Umbilical cord (tissue), 2 donors: ENCODE results near the gene LRRIQ3. TPM values are rescaled to one million over a fixed set of nuclear protein-coding genes. Genes with fewer than 3 reads are reported as not detected.

ENCODE experiments used
- DNase-seq: peaks from one replicate; pipeline ENCODE4 v3.0.0-alpha.2; 2015; ENCODE audit warnings: low spot score
- total RNA-seq: library from RNA; depleted of rRNA; stranded (reverse); fragments of >200 nt; gene quantifications from one replicate; pipeline ENCODE4 v1.2.3, GENCODE V29; 2014; ENCODE audit warnings: low replicate concordance; ENCODE audit not compliant: insufficient read depth

Gene LRRIQ3
- total RNA-seq, 1 donor from 2014 or later = 25.8 TPM

GRCh38 chr1:74107394-74107793, 90.6 kb downstream of the LRRIQ3 start:
- DNase-seq = no peak

- DNase-seq = no peak
These were observed 106.6 kb downstream of the LRRIQ3 start for GRCh38 chr1:74091371-74091770.

GRCh38 chr1:74083128-74083527, 114.8 kb downstream of the LRRIQ3 start:
- no peak for DNase-seq

- DNase-seq = no peak
These were observed 132.9 kb downstream of the LRRIQ3 start for GRCh38 chr1:74065081-74065480.

GRCh38 chr1:74057719-74058118, 140.3 kb downstream of the LRRIQ3 start:
- DNase-seq = no peak

GRCh38 chr1:74053407-74053806, 144.6 kb downstream of the LRRIQ3 start:
- DNase-seq = no peak

- no peak for DNase-seq
These were observed 147.6 kb downstream of the LRRIQ3 start for GRCh38 chr1:74050386-74050785.

GRCh38 chr1:74038042-74038441, 159.9 kb downstream of the LRRIQ3 start:
- DNase-seq = no peak

GRCh38 chr1:74012583-74012982, 185.4 kb downstream of the LRRIQ3 start:
- DNase-seq = no peak

- no peak for DNase-seq
These were observed 186.2 kb downstream of the LRRIQ3 start for GRCh38 chr1:74011736-74012135.

GRCh38 chr1:74010206-74010605, 187.8 kb downstream of the LRRIQ3 start:
- DNase-seq = no peak

GRCh38 chr1:74005533-74005932, 192.4 kb downstream of the LRRIQ3 start:
- no peak for DNase-seq

GRCh38 chr1:74003806-74004205, 194.2 kb downstream of the LRRIQ3 start:
- DNase-seq = peak; percentile 79

GRCh38 chr1:73998348-73998959, 199.5 kb downstream of the LRRIQ3 start:
- DNase-seq = peak; percentile 72

- DNase-seq = no peak
These were observed 217.5 kb downstream of the LRRIQ3 start for GRCh38 chr1:73980324-73981040.

- no peak for DNase-seq
These were observed 218.3 kb downstream of the LRRIQ3 start for GRCh38 chr1:73979684-73980083.

- no peak for DNase-seq
These were observed 219.0 kb downstream of the LRRIQ3 start for GRCh38 chr1:73978964-73979363.

Other genes starting within 250 kb of the LRRIQ3 start
- 33.0 TPM for gene FPGT, start 66 bp upstream of the LRRIQ3 start, total RNA-seq
- 12.5 TPM for gene TNNI3K, start 37.2 kb upstream of the LRRIQ3 start, total RNA-seq